GM23248 (cell line): ENCODE measurements around the gene VAV2. TPM values are rescaled to one million over a fixed set of nuclear protein-coding genes. Genes with fewer than 3 reads are reported as not detected.

ENCODE experiments used
- DNase-seq: peaks from one replicate; pipeline ENCODE4 v3.0.0-alpha.2; 2015
- H2AFZ ChIP-seq: fragments of 200-600 bp; sonication (generic); 2 replicates; pipeline ENCODE4 v1.6.1; 2016; ENCODE audit warnings: antibody characterized with exemption
- H3F3A ChIP-seq: fragments of 200-600 bp; sonication (generic); 2 replicates; pipeline ENCODE4 v1.6.1; 2016; ENCODE audit warnings: mild to moderate bottlenecking, antibody characterized with exemption, mixed run types; ENCODE audit not compliant: insufficient read depth
- H3K27ac ChIP-seq: fragments of 200-600 bp; sonication (generic); 2 replicates; pipeline ENCODE4 v1.5.1; 2016; ENCODE audit warnings: mild to moderate bottlenecking
- H3K27me3 ChIP-seq: fragments of 200-600 bp; sonication (generic); replicated peaks from 2 replicates; pipeline ENCODE4 v1.6.1; 2016; ENCODE audit warnings: mild to moderate bottlenecking; ENCODE audit not compliant: insufficient read depth
- H3K36me3 ChIP-seq: fragments of 200-600 bp; sonication (generic); 2 replicates; pipeline ENCODE4 v1.6.1; 2016; ENCODE audit warnings: low read depth, mild to moderate bottlenecking
- H3K4me1 ChIP-seq: fragments of 200-600 bp; sonication (generic); 2 replicates; pipeline ENCODE4 v1.6.1; 2016; ENCODE audit warnings: mild to moderate bottlenecking; ENCODE audit not compliant: insufficient read depth
- H3K4me2 ChIP-seq: fragments of 200-600 bp; sonication (generic); one replicate; pipeline ENCODE4 v1.6.1; 2016; ENCODE audit warnings: mild to moderate bottlenecking; ENCODE audit not compliant: unreplicated experiment
- H3K4me3 ChIP-seq: fragments of 200-600 bp; sonication (generic); 2 replicates; pipeline ENCODE4 v1.5.1; 2016; ENCODE audit warnings: mild to moderate bottlenecking
- H3K79me2 ChIP-seq: fragments of 200-600 bp; sonication (generic); 2 replicates; pipeline ENCODE4 v1.6.1; 2016; ENCODE audit warnings: mild to moderate bottlenecking; ENCODE audit not compliant: insufficient read depth
- H3K9ac ChIP-seq: fragments of 200-600 bp; sonication (generic); 2 replicates; pipeline ENCODE4 v1.6.1; 2016; ENCODE audit warnings: mild to moderate bottlenecking
- H3K9me2 ChIP-seq: fragments of 200-600 bp; sonication (generic); 2 replicates; pipeline ENCODE4 v1.6.1; 2016; ENCODE audit warnings: mixed run types, mild to moderate bottlenecking, moderate library complexity; ENCODE audit not compliant: insufficient read depth
- H3K9me3 ChIP-seq: fragments of 200-600 bp; sonication (generic); one replicate; pipeline ENCODE4 v1.6.1; 2017; ENCODE audit warnings: low read depth
- H4K20me1 ChIP-seq: fragments of 200-600 bp; sonication (generic); 2 replicates; pipeline ENCODE4 v1.6.0; 2016; ENCODE audit not compliant: insufficient read depth
- EZH2 ChIP-seq: fragments of 200-600 bp; sonication (generic); IDR thresholded peaks from 2 replicates; pipeline ENCODE4 v1.6.1; 2018; ENCODE audit warnings: antibody characterized with exemption, mild to moderate bottlenecking; ENCODE audit not compliant: insufficient read depth, poor library complexity, severe bottlenecking
- EZH2phosphoT487 ChIP-seq: fragments of 200-600 bp; sonication (generic); IDR thresholded peaks from 2 replicates; pipeline ENCODE4 v1.6.1; 2018; ENCODE audit warnings: antibody characterized with exemption, moderate library complexity, mild to moderate bottlenecking, low read depth; ENCODE audit not compliant: insufficient read depth
- WGBS, 2 experiments: methylation state at CpG; one replicate each; pipeline ENCODE4 v1.1.6; 2015 to 2017; ENCODE audit warnings: low lambda C conversion rate in 2 of 2, low coverage in 1 of 2; ENCODE audit errors: missing lambda C conversion rate in 2 of 2; 5-methylcytosine and 5-hydroxymethylcytosine counted together
- in situ Hi-C: fragments of 300-500 bp; cut with MboI; formaldehyde crosslinking; loops from 2 replicates; pipeline ENCODE4 v1.15.0; 2020
- polyA plus RNA-seq: library from polyadenylated mRNA; unstranded; fragments of >200 nt; fragmentation: Nextera tagmentation; extraction: Ambion mirVana; gene quantifications from 2 replicates; pipeline ENCODE4 v1.2.1, GENCODE V29; 2016
- total RNA-seq: library from RNA; depleted of rRNA; stranded (reverse); fragments of >200 nt; shearing (Covaris generic); gene quantifications from 2 replicates; pipeline ENCODE4 v1.2.3, GENCODE V29; 2014

VAV2 gene
- total and polyA plus RNA-seq, 2 experiments from 2014 or later: 6.7 to 9.0 TPM

DNA sequence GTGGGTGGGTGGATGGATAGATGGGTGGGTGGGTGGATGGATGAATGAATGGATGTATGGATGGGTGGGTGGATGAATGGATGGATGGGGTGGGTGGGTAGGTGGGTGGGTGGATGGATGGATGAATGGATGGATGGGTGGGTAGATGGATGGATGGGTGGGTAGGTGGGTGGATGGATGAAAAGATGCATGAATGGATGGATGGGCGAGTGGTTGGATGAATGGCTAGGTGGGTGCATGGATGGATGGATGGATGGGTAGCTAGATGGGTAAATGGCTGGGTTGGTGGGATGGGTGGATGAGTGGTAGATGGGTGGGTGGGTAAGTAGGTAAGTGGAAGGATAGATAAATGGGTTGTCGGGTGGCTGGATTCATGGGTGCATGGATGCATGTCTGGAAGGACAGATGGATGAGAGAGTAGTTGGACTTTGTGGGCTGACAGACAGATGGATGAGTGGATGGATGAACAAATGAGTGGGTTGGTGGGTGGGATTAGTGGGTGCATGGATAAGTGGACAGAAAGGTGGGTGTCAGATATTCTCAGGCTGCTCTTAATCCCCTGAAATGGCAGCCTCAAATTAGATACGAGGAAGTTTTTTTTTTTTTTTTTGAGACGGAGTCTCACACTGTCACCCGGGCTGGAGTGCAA is 153.1 kb downstream of the VAV2 start:
- Histone ChIP-seq H3K9me2 (no peaks in the 10 kb centered on the region), H3K27ac (no peak overlapping the region), H3K9ac (no peak overlapping the region), H3K36me3 (no peaks in the 10 kb centered on the region), H3K9me3 (no peaks in the 10 kb centered on the region), H3K4me1 (no peaks in the 10 kb centered on the region), H3K4me3 (no peak overlapping the region), H2AFZ (no peak overlapping the region), H3F3A (no peaks in the 10 kb centered on the region), H4K20me1 (no peaks in the 10 kb centered on the region), H3K4me2 (no peak overlapping the region), H3K79me2 (no peaks in the 10 kb centered on the region), H3K27me3 (no peaks in the 10 kb centered on the region)
- no peak for DNase-seq
- WGBS, 2 experiments: 96 to 100% methylated on average over 4 to 5 of the region's 5 CpGs
- in situ Hi-C loops: no loop called here
- no peak for TF ChIP-seq EZH2phosphoT487
- TF ChIP-seq EZH2: no peak

DNA sequence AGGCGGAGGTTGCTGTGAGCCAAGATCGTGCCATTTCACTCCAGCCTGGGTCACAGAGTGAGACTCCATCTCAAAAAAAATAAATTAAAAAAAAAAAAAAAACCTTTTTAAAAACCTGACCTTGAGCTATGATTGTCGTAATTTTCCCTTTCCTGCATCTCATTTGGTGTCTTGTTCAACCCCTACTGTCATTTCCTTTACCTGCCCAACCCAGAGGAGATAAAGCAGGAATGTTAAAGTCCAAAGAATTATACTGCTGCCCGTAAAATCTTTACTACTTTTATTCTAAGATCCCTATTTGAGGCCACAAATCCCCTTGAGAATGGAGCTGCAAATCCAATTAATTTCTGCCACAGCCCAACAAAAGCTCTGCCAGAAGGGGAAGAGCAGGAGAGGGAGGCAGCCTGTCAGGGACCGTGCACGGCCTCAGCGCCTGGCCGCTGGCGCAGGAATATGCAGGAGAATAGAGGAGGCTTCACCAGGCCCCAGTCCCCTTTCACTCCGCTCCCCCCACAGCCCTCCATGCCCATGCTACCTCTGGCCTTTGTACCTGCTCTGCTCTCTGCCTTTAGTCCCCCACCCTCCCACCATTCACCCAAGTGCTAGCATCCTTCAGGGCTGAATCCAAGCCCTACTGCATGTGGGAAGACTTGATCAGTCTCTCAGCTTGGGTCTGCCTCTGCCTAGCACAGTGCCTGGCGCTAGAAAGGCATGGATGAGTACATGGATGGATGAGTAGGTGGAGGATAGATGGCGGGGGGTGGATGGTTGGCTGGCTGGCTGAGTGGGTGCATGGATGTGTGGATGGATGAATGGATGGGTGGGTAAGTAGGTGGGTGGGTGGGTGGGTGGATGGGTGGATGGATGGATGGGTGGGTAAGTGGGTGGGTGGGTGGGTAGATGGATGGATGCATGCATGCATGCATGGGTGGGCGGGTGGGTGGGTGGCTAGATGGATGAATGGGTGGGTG is 154.2 kb downstream of the VAV2 start:
- Histone ChIP-seq H3F3A (no peaks in the 10 kb centered on the region), H4K20me1 (no peaks in the 10 kb centered on the region), H3K79me2 (no peaks in the 10 kb centered on the region), H3K36me3 (no peaks in the 10 kb centered on the region), H3K4me3 (no peak overlapping the region), H3K27me3 (no peaks in the 10 kb centered on the region), H3K9ac (no peak overlapping the region), H3K4me1 (no peaks in the 10 kb centered on the region), H2AFZ (no peak overlapping the region), H3K27ac (no peak overlapping the region), H3K9me2 (no peaks in the 10 kb centered on the region), H3K9me3 (no peaks in the 10 kb centered on the region), H3K4me2 (no peak overlapping the region)
- in situ Hi-C loops: no loop called here
- 94% methylated on average over 12 to 13 of the region's 13 CpGs for WGBS, 2 experiments
- no peak for DNase-seq
- TF ChIP-seq EZH2phosphoT487 (no peak), EZH2 (no peak)

GRCh38 chr9:133836818-133837217 is 155.3 kb downstream of the VAV2 start:
- Histone ChIP-seq H3K27me3 (no peaks in the 10 kb centered on the region), H3K79me2 (no peaks in the 10 kb centered on the region), H2AFZ (no peak overlapping the region), H3K4me3 (no peak overlapping the region), H3K9ac (no peak overlapping the region), H3F3A (no peaks in the 10 kb centered on the region), H3K27ac (no peak overlapping the region), H3K4me2 (no peak overlapping the region), H3K36me3 (no peaks in the 10 kb centered on the region), H3K9me3 (no peaks in the 10 kb centered on the region), H4K20me1 (no peaks in the 10 kb centered on the region), H3K9me2 (no peaks in the 10 kb centered on the region), H3K4me1 (no peaks in the 10 kb centered on the region)
- 95 to 98% methylated on average over 5 of the region's 5 CpGs for WGBS, 2 experiments
- DNase-seq: no peak
- in situ Hi-C loops: no loop called here
- TF ChIP-seq EZH2phosphoT487 (no peak), EZH2 (no peak)

- H3F3A ChIP-seq: no peaks in the 10 kb centered on the region
- no peaks in the 10 kb centered on the region for H4K20me1 ChIP-seq
- WGBS, 2 experiments: 93 to 97% methylated on average over 15 to 17 of the region's 17 CpGs
- H3K9me3 ChIP-seq: no peaks in the 10 kb centered on the region
- H3K4me3 ChIP-seq: no peak overlapping the region
- H3K9me2 ChIP-seq: no peaks in the 10 kb centered on the region
- H2AFZ ChIP-seq: no peak overlapping the region
- H3K9ac ChIP-seq: no peak overlapping the region
- no peaks in the 10 kb centered on the region for H3K4me1 ChIP-seq
- DNase-seq: no peak
- no peak overlapping the region for H3K4me2 ChIP-seq
- no peaks in the 10 kb centered on the region for H3K36me3 ChIP-seq
- TF ChIP-seq EZH2phosphoT487 (no peak), EZH2 (no peak)
- in situ Hi-C loops: no loop called here
- H3K27me3 ChIP-seq: no peaks in the 10 kb centered on the region
- H3K79me2 ChIP-seq: no peaks in the 10 kb centered on the region
- no peak overlapping the region for H3K27ac ChIP-seq
Measured at GRCh38 chr9:133836001-133836758, 155.9 kb downstream of the VAV2 start.
